ENCODE data around the gene FARSA. TPM values are rescaled to one million over a fixed set of nuclear protein-coding genes. Genes with fewer than 3 reads are reported as not detected.
"Not testable (repeated sequence)": the region's sequence is repeated elsewhere in the genome, so short reads cannot be mapped to it uniquely, and the experiment has no call there.

Gene FARSA
- total RNA-seq, 3 donors from 2014 or later = 44.1 to 54.0 (median 48.1) TPM

DNA sequence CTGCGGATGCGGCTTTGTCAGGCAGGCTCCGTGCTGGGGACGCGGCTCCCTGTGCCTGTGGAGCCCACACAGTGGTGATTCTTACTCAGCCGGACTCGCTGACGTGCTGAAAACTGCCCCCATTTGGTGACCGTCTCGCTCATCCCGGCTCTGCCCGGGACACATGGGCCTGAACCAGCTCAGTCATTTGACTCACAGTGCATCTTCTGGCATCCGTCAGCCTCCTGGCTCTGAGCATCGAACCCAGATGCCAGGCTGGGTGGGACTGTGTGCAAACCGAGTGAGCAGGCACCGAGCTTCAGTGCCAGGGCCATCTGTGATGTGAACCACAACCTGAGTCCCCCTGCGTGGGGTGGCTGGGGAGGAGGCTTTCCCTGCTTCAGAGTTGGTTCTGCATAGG, 37.1 kb downstream of the FARSA start:
- no peak overlapping the region for H3K4me3 ChIP-seq
- TF ChIP-seq, protein P1, sequence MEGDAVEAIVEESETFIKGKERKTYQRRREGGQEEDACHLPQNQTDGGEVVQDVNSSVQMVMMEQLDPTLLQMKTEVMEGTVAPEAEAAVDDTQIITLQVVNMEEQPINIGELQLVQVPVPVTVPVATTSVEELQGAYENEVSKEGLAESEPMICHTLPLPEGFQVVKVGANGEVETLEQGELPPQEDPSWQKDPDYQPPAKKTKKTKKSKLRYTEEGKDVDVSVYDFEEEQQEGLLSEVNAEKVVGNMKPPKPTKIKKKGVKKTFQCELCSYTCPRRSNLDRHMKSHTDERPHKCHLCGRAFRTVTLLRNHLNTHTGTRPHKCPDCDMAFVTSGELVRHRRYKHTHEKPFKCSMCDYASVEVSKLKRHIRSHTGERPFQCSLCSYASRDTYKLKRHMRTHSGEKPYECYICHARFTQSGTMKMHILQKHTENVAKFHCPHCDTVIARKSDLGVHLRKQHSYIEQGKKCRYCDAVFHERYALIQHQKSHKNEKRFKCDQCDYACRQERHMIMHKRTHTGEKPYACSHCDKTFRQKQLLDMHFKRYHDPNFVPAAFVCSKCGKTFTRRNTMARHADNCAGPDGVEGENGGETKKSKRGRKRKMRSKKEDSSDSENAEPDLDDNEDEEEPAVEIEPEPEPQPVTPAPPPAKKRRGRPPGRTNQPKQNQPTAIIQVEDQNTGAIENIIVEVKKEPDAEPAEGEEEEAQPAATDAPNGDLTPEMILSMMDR (IDR thresholded peaks at IDR 0.05) = no peak
- intact Hi-C loops (cut with DNase I, micrococcal nuclease) = no loop called here
- ATAC-seq = no peak
- H3K9me3 ChIP-seq = no peaks in the 10 kb centered on the region
- H3K4me1 ChIP-seq (ENCODE audit: low read depth) = peaks cover 8% of the 10 kb centered on the region
- no peak for DNase-seq
- no peaks in the 10 kb centered on the region for H3K36me3 ChIP-seq (ENCODE audit: low read depth)

DNA sequence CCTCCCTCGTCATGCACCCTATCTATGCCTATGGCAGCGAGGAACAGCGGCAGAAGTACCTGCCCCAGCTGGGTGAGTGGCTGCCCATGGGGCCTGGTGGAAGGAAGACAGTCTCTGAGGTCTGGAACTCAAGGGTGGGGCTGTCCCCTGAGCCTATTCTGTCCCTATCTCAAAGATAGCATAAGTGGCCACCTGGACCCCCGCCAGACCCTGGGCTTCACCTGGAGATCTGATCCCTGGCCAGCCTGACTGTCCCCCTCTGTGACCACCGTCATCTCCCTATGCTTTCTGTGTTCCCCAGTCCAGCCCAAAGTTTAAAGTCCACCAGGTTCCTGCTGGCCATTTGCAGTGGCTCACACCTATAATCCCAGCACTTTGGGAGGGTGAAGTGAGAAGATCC, 39.9 kb downstream of the FARSA start:
- Histone ChIP-seq H3K4me1 (ENCODE audit: low read depth) (peaks cover 14% of the 10 kb centered on the region), H3K9me3 (no peaks in the 10 kb centered on the region), H3K4me3 (no peak overlapping the region), H3K36me3 (ENCODE audit: low read depth) (no peaks in the 10 kb centered on the region)
- ATAC-seq (no peak), DNase-seq (no peak)
- intact Hi-C loops (cut with DNase I, micrococcal nuclease) = no loop called here
- TF ChIP-seq, protein P1 (IDR thresholded peaks at IDR 0.05) = no peak

DNA sequence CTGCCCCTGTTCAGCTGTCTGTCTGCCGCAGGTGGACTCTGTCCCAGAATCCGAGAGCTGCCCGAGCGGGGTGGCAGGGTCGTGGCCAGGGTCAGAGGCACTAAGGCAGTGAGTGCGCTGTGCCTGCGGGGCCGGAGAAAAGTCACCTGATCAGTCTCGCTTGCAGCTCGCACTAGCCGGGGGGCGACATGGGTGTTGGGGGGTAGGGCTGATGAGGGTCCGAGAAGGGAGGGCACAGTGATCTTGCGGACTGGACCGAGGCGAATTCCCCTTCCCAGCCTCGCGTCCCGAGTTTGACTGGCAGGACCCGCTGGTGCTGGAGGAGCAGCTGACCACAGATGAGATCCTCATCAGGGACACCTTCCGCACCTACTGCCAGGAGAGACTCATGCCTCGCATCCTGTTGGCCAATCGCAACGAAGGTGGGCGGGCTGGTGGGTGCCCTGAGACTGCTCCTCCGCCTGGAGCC, 41.9 kb downstream of the FARSA start:
- DNase-seq (peak in 1 of 3 donors; percentile 48), ATAC-seq (no peak)
- intact Hi-C loops (cut with DNase I, micrococcal nuclease) = no loop called here
- Histone ChIP-seq H3K9me3 (no peaks in the 10 kb centered on the region), H3K4me3 (peak overlapping the region; percentile 54), H3K4me1 (ENCODE audit: low read depth) (peaks cover 14% of the 10 kb centered on the region), H3K36me3 (ENCODE audit: low read depth) (no peaks in the 10 kb centered on the region)
- TF ChIP-seq, protein P1 (IDR thresholded peaks at IDR 0.05) = no peak

DNA sequence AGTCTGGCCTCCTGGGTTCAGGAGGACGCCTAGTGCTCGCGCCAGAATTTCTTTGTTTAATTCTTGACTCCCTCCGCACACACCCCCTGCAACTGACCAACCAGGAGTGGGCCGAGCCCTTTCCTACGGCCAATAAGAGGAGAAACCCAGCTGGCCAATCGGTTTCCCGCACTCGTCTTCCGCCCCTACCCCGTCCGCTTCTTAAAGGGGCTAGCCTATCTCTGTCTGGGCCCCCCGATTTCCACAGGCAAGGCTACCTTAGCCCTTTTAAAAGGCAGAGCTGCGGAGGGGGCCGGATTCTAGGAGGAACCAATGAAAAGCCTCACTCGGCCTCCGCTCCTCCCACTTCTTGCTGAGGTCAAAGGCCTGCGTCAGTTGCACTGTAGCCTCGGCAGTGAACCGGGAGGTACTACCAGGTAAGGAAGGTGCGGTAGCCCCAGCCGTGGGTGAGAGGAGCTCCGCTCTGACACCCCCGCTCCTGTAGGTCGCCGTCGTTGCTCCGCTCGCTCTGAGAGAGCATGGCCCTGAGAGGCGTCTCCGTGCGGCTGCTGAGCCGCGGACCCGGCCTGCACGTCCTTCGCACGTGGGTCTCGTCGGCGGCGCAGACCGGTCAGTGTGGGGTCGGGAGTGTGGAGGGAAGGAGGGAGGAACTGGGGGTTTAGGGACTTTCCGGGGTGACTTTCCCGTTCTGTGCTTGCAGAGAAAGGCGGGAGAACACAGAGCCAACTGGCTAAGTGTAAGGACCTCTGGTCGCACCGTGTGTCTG, 42.5 kb downstream of the FARSA start, which contains the start of gene GCDH:
GCDH (plus strand) TSS at position 374 of the 766 bp plus-strand sequence; CDS start at position 519, 145 bp downstream.
- TF ChIP-seq, protein P1 (IDR thresholded peaks at IDR 0.05) = no peak
- ATAC-seq (peak; percentile 98), DNase-seq (peak; percentile 95 to 98 (median 97))
- Histone ChIP-seq H3K36me3 (ENCODE audit: low read depth) (no peaks in the 10 kb centered on the region), H3K4me1 (ENCODE audit: low read depth) (peaks cover 14% of the 10 kb centered on the region), H3K9me3 (no peaks in the 10 kb centered on the region), H3K4me3 (peak within 1 kb of the TSS; percentile 54)
- intact Hi-C loops (cut with DNase I, micrococcal nuclease) = no loop called here

DNA sequence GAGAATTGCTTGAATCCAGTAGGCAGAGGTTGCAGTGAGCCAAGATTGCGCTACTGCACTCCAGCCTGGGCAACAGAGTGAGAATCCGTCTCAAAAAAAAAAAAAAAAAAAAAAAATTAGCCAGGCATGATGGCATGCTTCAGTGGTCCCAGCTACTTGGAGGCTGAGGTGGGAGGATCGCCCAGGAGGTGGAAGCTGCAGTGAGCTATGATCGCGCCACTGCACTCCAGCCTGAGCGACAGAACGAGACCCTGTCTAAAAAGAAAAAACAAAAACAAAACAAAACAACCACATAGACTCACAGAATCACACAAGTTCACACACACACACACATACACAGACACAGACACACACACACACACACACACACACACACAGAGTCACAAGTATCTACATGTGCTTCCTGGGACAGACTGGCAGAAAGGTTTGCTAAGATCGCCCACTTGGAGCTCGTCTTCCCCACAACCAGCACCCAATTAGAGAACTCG, 43.2 kb downstream of the FARSA start:
- intact Hi-C loops (cut with DNase I, micrococcal nuclease); H3K4me3 ChIP-seq; DNase-seq; ATAC-seq; H3K36me3 ChIP-seq (ENCODE audit: low read depth); H3K9me3 ChIP-seq: not testable (repeated sequence)
- peaks cover 14% of the 10 kb centered on the region for H3K4me1 ChIP-seq (ENCODE audit: low read depth)

DNA sequence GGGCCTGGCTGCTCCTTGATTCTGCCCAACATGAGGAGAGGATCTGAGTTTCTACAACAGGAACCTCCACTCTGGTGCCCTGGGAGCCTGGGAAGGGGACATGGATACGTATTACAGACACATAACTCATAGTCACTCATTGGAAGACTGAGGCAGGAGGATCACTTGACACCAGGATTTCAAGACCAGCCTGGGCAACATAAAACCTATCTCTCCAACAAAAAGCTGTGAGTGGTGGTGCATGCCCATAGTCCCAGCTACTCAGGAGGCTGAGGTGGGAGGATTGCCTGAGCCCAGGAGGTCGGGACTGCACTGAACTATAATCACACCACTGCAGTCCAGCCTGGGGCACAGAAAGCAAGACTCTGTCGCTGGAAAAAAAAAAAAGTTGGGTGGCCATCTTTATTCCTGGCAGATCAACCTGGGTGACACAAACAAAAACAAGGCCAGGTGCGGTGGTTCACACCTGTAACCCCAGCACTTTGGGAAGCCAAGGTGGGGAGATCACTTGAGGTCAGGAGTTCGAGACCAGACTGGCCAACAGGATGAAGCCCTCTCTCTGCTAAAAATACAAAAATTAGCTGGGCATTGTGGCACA, 45.4 kb downstream of the FARSA start:
- TF ChIP-seq, protein P1 (IDR thresholded peaks at IDR 0.05) = no peak
- Histone ChIP-seq H3K4me3 (no peak overlapping the region), H3K4me1 (ENCODE audit: low read depth) (peaks cover 21% of the 10 kb centered on the region), H3K36me3 (ENCODE audit: low read depth) (no peaks in the 10 kb centered on the region), H3K9me3 (peaks cover 8% of the 10 kb centered on the region)
- ATAC-seq (no peak), DNase-seq (no peak)
- intact Hi-C loops (cut with DNase I, micrococcal nuclease) = loop anchor here in 1 of 2 donors (10.0 kb wide), 1 partner anchor 57 kb away; the partner anchor contains the start of gene RAD23A

Data from mucosa of descending colon (tissue), 3 donors.